Spleen (tissue), 7 donors: Measurements from ENCODE around the gene FBXL4.

Experiments
- POLR2A ChIP-seq, 3 donors: fragments of 450-650 bp; IDR thresholded peaks; one replicate each; pipeline ENCODE4 v1.5.1; 2017; ENCODE audit warnings: antibody characterized with exemption in 3 of 3, mild to moderate bottlenecking in 1 of 3
- POLR2AphosphoS5 ChIP-seq, 3 donors: sonication (generic); formaldehyde crosslinking; IDR thresholded peaks; one replicate each; pipeline ENCODE4 v1.5.1; 2017; ENCODE audit warnings: antibody characterized with exemption in 3 of 3
- TF ChIP-seq, protein P1 (sequence below), 11 experiments: fragments of 200-600 bp in 7 of 11; fragments of 450-650 bp in 4 of 11; sonication (generic) in 4 of 11; IDR thresholded peaks in 8 of 11; conservative IDR thresholded peaks in 3 of 11; 1 replicate in 7 of 11; 2 replicates in 4 of 11; pipeline versions ENCODE4 v1.4.0 to v1.8.0; 2016 to 2021; ENCODE audit warnings: antibody characterized with exemption in 11 of 11, inconsistent platforms in 4 of 11, mild to moderate bottlenecking in 1 of 11
- donor health status: DM: no; HTN: no; CAD: no; lungs with moderate emphysema.
- donor health status: DM: no; HTN: no; CAD: no.
- donor health status: DM: no; HTN: no; CAD: no.

DNA sequence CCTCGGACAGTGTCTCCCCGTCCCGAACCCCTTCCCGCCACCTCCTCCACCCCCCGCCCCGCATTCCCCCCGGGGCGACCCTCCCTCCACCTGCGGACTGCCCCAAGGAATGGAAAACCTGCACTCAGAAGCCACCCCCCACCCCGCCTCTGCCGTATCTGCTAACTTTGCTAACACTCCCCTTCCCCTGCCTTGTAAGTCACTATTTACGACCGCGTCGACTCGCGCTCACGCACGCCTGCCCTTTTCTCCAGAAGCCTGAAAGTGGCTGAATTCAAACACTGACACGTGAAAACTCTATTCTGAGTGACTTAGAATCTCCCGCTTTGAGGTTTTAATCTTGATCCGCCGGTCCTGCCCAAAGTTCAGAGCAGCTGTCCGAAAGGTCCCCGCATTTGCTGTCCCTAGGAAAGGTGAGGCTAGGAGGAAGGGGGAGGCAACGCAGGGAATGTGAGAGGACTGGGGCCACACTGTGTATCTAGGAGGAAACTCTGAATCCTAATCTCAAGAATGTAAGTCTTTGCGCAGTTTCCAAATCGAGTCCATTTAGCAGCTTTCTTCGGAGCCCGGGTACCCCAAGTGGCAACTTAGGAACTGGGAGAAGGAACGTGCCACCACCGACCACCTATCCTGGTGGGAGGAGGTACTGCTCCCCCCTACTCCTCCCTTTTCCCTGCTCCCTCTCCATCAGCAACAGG, 122.7 kb downstream of the FBXL4 start:
- TF ChIP-seq, protein P1, sequence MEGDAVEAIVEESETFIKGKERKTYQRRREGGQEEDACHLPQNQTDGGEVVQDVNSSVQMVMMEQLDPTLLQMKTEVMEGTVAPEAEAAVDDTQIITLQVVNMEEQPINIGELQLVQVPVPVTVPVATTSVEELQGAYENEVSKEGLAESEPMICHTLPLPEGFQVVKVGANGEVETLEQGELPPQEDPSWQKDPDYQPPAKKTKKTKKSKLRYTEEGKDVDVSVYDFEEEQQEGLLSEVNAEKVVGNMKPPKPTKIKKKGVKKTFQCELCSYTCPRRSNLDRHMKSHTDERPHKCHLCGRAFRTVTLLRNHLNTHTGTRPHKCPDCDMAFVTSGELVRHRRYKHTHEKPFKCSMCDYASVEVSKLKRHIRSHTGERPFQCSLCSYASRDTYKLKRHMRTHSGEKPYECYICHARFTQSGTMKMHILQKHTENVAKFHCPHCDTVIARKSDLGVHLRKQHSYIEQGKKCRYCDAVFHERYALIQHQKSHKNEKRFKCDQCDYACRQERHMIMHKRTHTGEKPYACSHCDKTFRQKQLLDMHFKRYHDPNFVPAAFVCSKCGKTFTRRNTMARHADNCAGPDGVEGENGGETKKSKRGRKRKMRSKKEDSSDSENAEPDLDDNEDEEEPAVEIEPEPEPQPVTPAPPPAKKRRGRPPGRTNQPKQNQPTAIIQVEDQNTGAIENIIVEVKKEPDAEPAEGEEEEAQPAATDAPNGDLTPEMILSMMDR (IDR thresholded peaks at IDR 0.05 in 8 of 11, conservative IDR thresholded peaks at IDR 0.05 in 3 of 11), result no peak
- no peak for TF ChIP-seq POLR2A (IDR thresholded peaks at IDR 0.05)
- TF ChIP-seq POLR2AphosphoS5 (IDR thresholded peaks at IDR 0.05), result no peak
